ENCODE measurements around the gene ABRACL.

ABRACL gene

GRCh38 chr6:139064981-139065665, 36.6 kb downstream of the ABRACL start:
- no peak for TF ChIP-seq POLR2AphosphoS5 (IDR thresholded peaks at IDR 0.05; ENCODE audit: low read depth)
- no peak for TF ChIP-seq REST (IDR thresholded peaks at IDR 0.05; ENCODE audit: insufficient replicate concordance, low read depth)
- no peak for TF ChIP-seq GABPA (IDR thresholded peaks at IDR 0.05; ENCODE audit: low read depth)
- TF ChIP-seq CTCF (IDR thresholded peaks at IDR 0.05; ENCODE audit: insufficient read depth, low read length): no peak
- no peak for TF ChIP-seq SPI1 (IDR thresholded peaks at IDR 0.05; ENCODE audit: borderline replicate concordance, low read depth)
- DNase-seq (ENCODE audit: low read depth in 1 of 2, low spot score in 1 of 2): no peak
- no peak overlapping the region for H3K27ac ChIP-seq (replicated peaks)
- H3K4me3 ChIP-seq (replicated peaks; ENCODE audit: insufficient read depth, low read length): no peak overlapping the region
- no peaks in the 10 kb centered on the region for H3K27me3 ChIP-seq (ENCODE audit: insufficient read depth, poor library complexity, severe bottlenecking)

GRCh38 chr6:139066080-139066479, 37.5 kb downstream of the ABRACL start:
- no peak for DNase-seq (ENCODE audit: low read depth in 1 of 2, low spot score in 1 of 2)
- Histone ChIP-seq H3K4me3 (replicated peaks; ENCODE audit: insufficient read depth, low read length) (no peak overlapping the region), H3K27ac (replicated peaks) (no peak overlapping the region), H3K27me3 (ENCODE audit: insufficient read depth, poor library complexity, severe bottlenecking) (no peaks in the 10 kb centered on the region)
- no peak for TF ChIP-seq GABPA (IDR thresholded peaks at IDR 0.05; ENCODE audit: low read depth)
- no peak for TF ChIP-seq CTCF (IDR thresholded peaks at IDR 0.05; ENCODE audit: insufficient read depth, low read length)
- no peak for TF ChIP-seq REST (IDR thresholded peaks at IDR 0.05; ENCODE audit: insufficient replicate concordance, low read depth)
- TF ChIP-seq SPI1 (IDR thresholded peaks at IDR 0.05; ENCODE audit: borderline replicate concordance, low read depth): no peak
- TF ChIP-seq POLR2AphosphoS5 (IDR thresholded peaks at IDR 0.05; ENCODE audit: low read depth): no peak

- H3K27ac ChIP-seq (replicated peaks): no peak overlapping the region
- no peak overlapping the region for H3K4me3 ChIP-seq (replicated peaks; ENCODE audit: insufficient read depth, low read length)
- no peak for DNase-seq (ENCODE audit: low read depth in 1 of 2, low spot score in 1 of 2)
- no peak for TF ChIP-seq POLR2AphosphoS5 (IDR thresholded peaks at IDR 0.05; ENCODE audit: low read depth)
- no peak for TF ChIP-seq GABPA (IDR thresholded peaks at IDR 0.05; ENCODE audit: low read depth)
- TF ChIP-seq CTCF (IDR thresholded peaks at IDR 0.05; ENCODE audit: insufficient read depth, low read length): no peak
- TF ChIP-seq SPI1 (IDR thresholded peaks at IDR 0.05; ENCODE audit: borderline replicate concordance, low read depth): no peak
- no peaks in the 10 kb centered on the region for H3K27me3 ChIP-seq (ENCODE audit: insufficient read depth, poor library complexity, severe bottlenecking)
Measured at GRCh38 chr6:139068846-139069245, 40.3 kb downstream of the ABRACL start.

GRCh38 chr6:139073118-139073517, 44.6 kb downstream of the ABRACL start:
- no peak for DNase-seq (ENCODE audit: low read depth in 1 of 2, low spot score in 1 of 2)
- Histone ChIP-seq H3K4me3 (replicated peaks; ENCODE audit: insufficient read depth, low read length) (no peak overlapping the region), H3K27me3 (ENCODE audit: insufficient read depth, poor library complexity, severe bottlenecking) (no peaks in the 10 kb centered on the region), H3K27ac (replicated peaks) (no peak overlapping the region)
- TF ChIP-seq CTCF (IDR thresholded peaks at IDR 0.05; ENCODE audit: insufficient read depth, low read length): no peak
- TF ChIP-seq POLR2AphosphoS5 (IDR thresholded peaks at IDR 0.05; ENCODE audit: low read depth): no peak
- no peak for TF ChIP-seq SPI1 (IDR thresholded peaks at IDR 0.05; ENCODE audit: borderline replicate concordance, low read depth)
- TF ChIP-seq GABPA (IDR thresholded peaks at IDR 0.05; ENCODE audit: low read depth): no peak
- TF ChIP-seq REST (IDR thresholded peaks at IDR 0.05; ENCODE audit: insufficient replicate concordance, low read depth): no peak
